Fibroblast of lung (primary cell): ENCODE measurements around the gene NPSR1. TPM values are rescaled to one million over a fixed set of nuclear protein-coding genes. Genes with fewer than 3 reads are reported as not detected.

Source experiments
- DNase-seq, 2 donors: peaks; one replicate each; pipeline versions ENCODE4 v3.0.0 to v3.0.0-alpha.2; 2010; ENCODE audit warnings: low read depth in 2 of 2
- H2AFZ ChIP-seq: 2 replicates; pipeline ENCODE4 v1.5.1; 2012; ENCODE audit warnings: low read length, control low read depth, inconsistent platforms
- H3K27ac ChIP-seq: 2 replicates; pipeline ENCODE4 v1.5.1; 2011; ENCODE audit warnings: low read length, control low read depth; ENCODE audit not compliant: insufficient read depth
- H3K27me3 ChIP-seq: 2 replicates; pipeline ENCODE4 v1.5.1; 2011; ENCODE audit warnings: mild to moderate bottlenecking, low read length; ENCODE audit not compliant: control insufficient read depth, insufficient read depth
- H3K36me3 ChIP-seq: 2 replicates; pipeline ENCODE4 v1.5.1; 2011; ENCODE audit warnings: low read length; ENCODE audit not compliant: control insufficient read depth, insufficient read depth
- H3K4me1 ChIP-seq: 2 replicates; pipeline ENCODE4 v1.5.1; 2011; ENCODE audit warnings: low read length; ENCODE audit not compliant: control insufficient read depth, insufficient read depth; ENCODE audit errors: extremely low read depth
- H3K4me2 ChIP-seq: 2 replicates; pipeline ENCODE4 v1.5.1; 2011; ENCODE audit warnings: low read length, control low read depth; ENCODE audit not compliant: insufficient read depth; ENCODE audit errors: extremely low read depth
- H3K4me3 ChIP-seq, 4 experiments: fragments of 200-600 bp in 1 of 4; sonication (generic) in 1 of 4; replicated peaks in 1 of 4; 2 replicates each; pipeline ENCODE4 v1.5.1; 2011 to 2016; ENCODE audit warnings: low read length in 4 of 4, low read depth in 3 of 4, mild to moderate bottlenecking in 3 of 4, control low read depth in 2 of 4, inconsistent platforms in 1 of 4, mixed read lengths in 1 of 4; ENCODE audit not compliant: insufficient read depth in 1 of 4; ENCODE audit errors: control extremely low read depth in 1 of 4
- H3K79me2 ChIP-seq: 2 replicates; pipeline ENCODE4 v1.5.1; 2012; ENCODE audit warnings: mild to moderate bottlenecking, low read length, inconsistent platforms; ENCODE audit not compliant: control insufficient read depth, insufficient read depth
- H3K9ac ChIP-seq: 2 replicates; pipeline ENCODE4 v1.5.1; 2011; ENCODE audit warnings: mild to moderate bottlenecking, low read length, control low read depth; ENCODE audit not compliant: insufficient read depth
- H3K9me3 ChIP-seq: 2 replicates; pipeline ENCODE4 v1.5.1; 2012; ENCODE audit warnings: low read depth, low read length; ENCODE audit not compliant: control insufficient read depth, insufficient read depth
- H4K20me1 ChIP-seq: 2 replicates; pipeline ENCODE4 v1.5.1; 2011; ENCODE audit warnings: low read length; ENCODE audit not compliant: control insufficient read depth, insufficient read depth; ENCODE audit errors: extremely low read depth
- EZH2 ChIP-seq: IDR thresholded peaks from 2 replicates; pipeline ENCODE4 v1.5.1; 2012; ENCODE audit warnings: low read length, control low read depth, mild to moderate bottlenecking; ENCODE audit errors: missing control alignments
- polyA plus RNA-seq, 2 donors: library from polyadenylated mRNA; depleted of rRNA in 1 of 2; stranded (reverse) in 1 of 2; unstranded in 1 of 2; fragments of >200 nt; gene quantifications; 2 replicates each; pipeline ENCODE4 v1.2.1, GENCODE V29; 2011 to 2012; ENCODE audit warnings: missing spikeins in 1 of 2
- total RNA-seq: library from RNA; depleted of rRNA; stranded (reverse); fragments of >200 nt; gene quantifications from 2 replicates; pipeline ENCODE4 v1.2.1, GENCODE V29; 2014
- TF ChIP-seq, protein P1 (sequence below), 2 donors: IDR thresholded peaks in 1 of 2; conservative IDR thresholded peaks in 1 of 2; 1 replicate in 1 of 2; 2 replicates in 1 of 2; pipeline ENCODE4 v1.5.1; 2011 to 2012; ENCODE audit warnings: low read length in 2 of 2, control low read depth in 1 of 2, inconsistent platforms in 1 of 2, low read depth in 1 of 2, mild to moderate bottlenecking in 1 of 2

NPSR1 gene
- total and polyA plus RNA-seq, 2 donors (not counting 1 experiment from before 2014, with no cell fraction given): not detected

DNA sequence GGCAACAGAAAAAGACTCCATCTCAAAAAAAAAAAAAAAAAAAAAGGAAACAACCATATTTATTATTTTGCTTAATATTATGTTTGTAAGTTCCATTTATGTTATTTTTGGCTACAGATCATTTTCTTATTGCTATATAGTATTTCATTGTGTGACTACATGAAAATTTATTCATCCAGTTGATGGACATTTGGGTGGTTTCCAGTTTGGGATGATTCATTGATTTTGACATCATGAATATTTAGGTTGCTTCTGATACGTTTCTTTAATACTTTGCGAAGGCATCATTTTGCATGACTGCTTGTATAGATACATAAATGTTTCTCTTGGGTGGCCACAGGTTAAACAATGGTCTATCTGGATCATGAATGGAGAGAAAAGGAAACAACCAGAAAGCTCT is 2.0 kb upstream of the NPSR1 start:
- no peaks in the 10 kb centered on the region for H3K27me3 ChIP-seq
- TF ChIP-seq EZH2: no peak
- TF ChIP-seq, protein P1, sequence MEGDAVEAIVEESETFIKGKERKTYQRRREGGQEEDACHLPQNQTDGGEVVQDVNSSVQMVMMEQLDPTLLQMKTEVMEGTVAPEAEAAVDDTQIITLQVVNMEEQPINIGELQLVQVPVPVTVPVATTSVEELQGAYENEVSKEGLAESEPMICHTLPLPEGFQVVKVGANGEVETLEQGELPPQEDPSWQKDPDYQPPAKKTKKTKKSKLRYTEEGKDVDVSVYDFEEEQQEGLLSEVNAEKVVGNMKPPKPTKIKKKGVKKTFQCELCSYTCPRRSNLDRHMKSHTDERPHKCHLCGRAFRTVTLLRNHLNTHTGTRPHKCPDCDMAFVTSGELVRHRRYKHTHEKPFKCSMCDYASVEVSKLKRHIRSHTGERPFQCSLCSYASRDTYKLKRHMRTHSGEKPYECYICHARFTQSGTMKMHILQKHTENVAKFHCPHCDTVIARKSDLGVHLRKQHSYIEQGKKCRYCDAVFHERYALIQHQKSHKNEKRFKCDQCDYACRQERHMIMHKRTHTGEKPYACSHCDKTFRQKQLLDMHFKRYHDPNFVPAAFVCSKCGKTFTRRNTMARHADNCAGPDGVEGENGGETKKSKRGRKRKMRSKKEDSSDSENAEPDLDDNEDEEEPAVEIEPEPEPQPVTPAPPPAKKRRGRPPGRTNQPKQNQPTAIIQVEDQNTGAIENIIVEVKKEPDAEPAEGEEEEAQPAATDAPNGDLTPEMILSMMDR (conservative IDR thresholded peaks at IDR 0.05 in 1 of 2, IDR thresholded peaks at IDR 0.05 in 1 of 2; ENCODE audit: low read depth in 1 of 2, low read length in 2 of 2): no peak
- H3K4me2 ChIP-seq: no peak overlapping the region
- H3K27ac ChIP-seq: no peak overlapping the region
- no peaks in the 10 kb centered on the region for H3K9me3 ChIP-seq
- no peak for DNase-seq
- H3K4me3 ChIP-seq: no peak overlapping the region
- H2AFZ ChIP-seq: no peak overlapping the region
- H3K79me2 ChIP-seq: no peaks in the 10 kb centered on the region
- no peaks in the 10 kb centered on the region for H3K36me3 ChIP-seq
- no peak overlapping the region for H3K9ac ChIP-seq
- H4K20me1 ChIP-seq: no peaks in the 10 kb centered on the region
- H3K4me1 ChIP-seq: no peaks in the 10 kb centered on the region

DNA sequence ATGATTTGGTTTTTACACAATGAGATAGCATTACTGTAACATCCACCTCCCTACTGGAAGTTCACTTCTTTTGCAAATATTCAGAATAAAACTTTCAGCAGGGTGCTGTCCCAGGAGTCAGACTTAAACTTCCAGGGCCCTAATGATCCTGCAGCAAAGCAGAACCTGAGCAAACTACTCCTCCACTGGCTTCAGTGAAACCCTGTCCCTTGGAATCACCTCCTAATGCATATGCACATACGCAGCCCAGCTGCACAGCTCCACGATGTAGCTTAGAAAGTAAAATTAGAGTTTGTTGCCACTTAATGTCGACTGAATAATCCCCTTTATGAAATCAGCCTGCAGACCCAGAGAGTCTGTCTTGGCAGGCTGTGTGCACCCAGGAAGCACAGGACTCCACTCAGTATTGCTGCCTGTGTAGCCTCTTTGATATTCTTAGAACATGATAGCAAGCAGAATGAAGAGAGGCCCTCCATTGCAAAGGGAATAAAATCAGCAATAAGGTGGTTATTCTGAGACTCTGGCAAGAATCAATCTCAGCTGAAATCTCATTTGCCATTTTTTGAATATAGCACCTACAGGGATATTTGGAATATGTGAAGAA is 1.6 kb downstream of the NPSR1 start:
- H3K9me3 ChIP-seq: no peaks in the 10 kb centered on the region
- H3K27me3 ChIP-seq: no peaks in the 10 kb centered on the region
- no peaks in the 10 kb centered on the region for H4K20me1 ChIP-seq
- no peak overlapping the region for H3K27ac ChIP-seq
- H3K4me2 ChIP-seq: no peak overlapping the region
- no peaks in the 10 kb centered on the region for H3K4me1 ChIP-seq
- no peaks in the 10 kb centered on the region for H3K79me2 ChIP-seq
- DNase-seq: no peak
- H3K9ac ChIP-seq: no peak overlapping the region
- no peak for TF ChIP-seq EZH2
- TF ChIP-seq, protein P1 (conservative IDR thresholded peaks at IDR 0.05 in 1 of 2, IDR thresholded peaks at IDR 0.05 in 1 of 2; ENCODE audit: low read depth in 1 of 2, low read length in 2 of 2): no peak
- no peak overlapping the region for H3K4me3 ChIP-seq
- no peak overlapping the region for H2AFZ ChIP-seq
- no peaks in the 10 kb centered on the region for H3K36me3 ChIP-seq

DNA sequence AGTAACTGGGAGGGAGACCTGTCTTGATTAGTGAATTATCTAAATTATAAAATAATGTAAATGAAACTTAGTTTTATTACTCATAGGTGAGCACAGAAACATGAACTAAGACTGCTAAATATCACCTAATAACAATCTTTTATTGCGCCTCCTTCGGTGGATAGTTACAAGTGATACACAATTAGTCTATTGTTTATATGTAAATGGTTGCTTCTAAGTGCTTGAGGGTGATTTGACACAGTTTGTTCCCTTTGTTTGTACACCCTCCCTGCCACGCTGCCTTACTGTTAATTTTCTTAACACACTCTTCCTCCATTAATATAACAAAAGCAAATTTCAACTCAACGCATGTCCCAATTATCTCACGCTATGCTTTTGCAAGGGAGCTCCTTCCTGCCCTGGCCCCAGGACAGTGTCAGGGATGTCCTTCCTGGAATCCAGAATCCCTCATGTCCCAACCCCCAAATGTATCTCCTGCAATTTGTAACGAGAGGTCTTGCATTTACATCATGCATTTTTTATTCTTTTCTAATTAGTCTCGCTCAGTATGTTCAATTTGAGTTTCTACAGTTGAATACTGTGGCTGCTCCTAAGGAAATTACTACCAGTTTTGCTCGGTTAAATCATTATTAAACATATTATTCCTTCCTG is 4.2 kb downstream of the NPSR1 start:
- Histone ChIP-seq H3K27ac (no peak overlapping the region), H3K79me2 (no peaks in the 10 kb centered on the region), H3K36me3 (no peaks in the 10 kb centered on the region), H3K27me3 (no peaks in the 10 kb centered on the region), H3K9me3 (no peaks in the 10 kb centered on the region), H3K4me1 (no peaks in the 10 kb centered on the region), H4K20me1 (no peaks in the 10 kb centered on the region), H3K9ac (no peak overlapping the region), H3K4me2 (no peak overlapping the region), H2AFZ (no peak overlapping the region), H3K4me3 (no peak overlapping the region)
- DNase-seq: no peak
- TF ChIP-seq, protein P1 (conservative IDR thresholded peaks at IDR 0.05 in 1 of 2, IDR thresholded peaks at IDR 0.05 in 1 of 2; ENCODE audit: low read depth in 1 of 2, low read length in 2 of 2): no peak
- no peak for TF ChIP-seq EZH2
